Ascending aorta (tissue), 2 donors: ENCODE data around the gene FSCN2. TPM values are rescaled to one million over a fixed set of nuclear protein-coding genes. Genes with fewer than 3 reads are reported as not detected.

Source experiments
- DNase-seq, 2 donors: peaks; one replicate each; pipeline ENCODE4 v3.0.0-alpha.2; 2019; ENCODE audit warnings: low spot score in 2 of 2
- H3K27ac ChIP-seq, 2 donors: fragments of 200-600 bp; sonication (generic); one replicate each; pipeline ENCODE4 v1.5.1; 2016 to 2017; ENCODE audit warnings: mild to moderate bottlenecking in 1 of 2
- H3K27me3 ChIP-seq: fragments of 200-600 bp; sonication (generic); one replicate; pipeline ENCODE4 v1.5.1; 2017
- H3K36me3 ChIP-seq, 2 donors: fragments of 200-600 bp; sonication (generic); one replicate each; pipeline ENCODE4 v1.5.1; 2016
- H3K4me1 ChIP-seq, 2 donors: fragments of 200-600 bp; sonication (generic); one replicate each; pipeline ENCODE4 v1.5.1; 2016 to 2017; ENCODE audit warnings: mild to moderate bottlenecking in 1 of 2
- H3K4me3 ChIP-seq, 2 donors: fragments of 200-600 bp; sonication (generic); one replicate each; pipeline ENCODE4 v1.5.1; 2016 to 2017; ENCODE audit warnings: mild to moderate bottlenecking in 1 of 2
- H3K9me3 ChIP-seq, 2 donors: fragments of 200-600 bp; sonication (generic); one replicate each; pipeline ENCODE4 v1.5.1; 2016
- CTCF ChIP-seq, 3 experiments: fragments of 200-600 bp in 2 of 3; fragments of 450-650 bp in 1 of 3; sonication (generic) in 2 of 3; IDR thresholded peaks; one replicate each; pipeline ENCODE4 v1.5.1; 2016 to 2019; ENCODE audit warnings: antibody characterized with exemption in 3 of 3, mild to moderate bottlenecking in 1 of 3, moderate library complexity in 1 of 3
- intact Hi-C: fragments of 100-400 bp; cut with DNase I; formaldehyde crosslinking; loops from one replicate; pipeline ENCODE4 v1.15.1; 2023
- total RNA-seq: library from RNA; depleted of rRNA; stranded (reverse); fragments of >200 nt; gene quantifications from one replicate; pipeline ENCODE4 v1.1.0, GENCODE V29; 2016

FSCN2 gene
- total RNA-seq, 1 donor from 2014 or later, result not detected

DNA sequence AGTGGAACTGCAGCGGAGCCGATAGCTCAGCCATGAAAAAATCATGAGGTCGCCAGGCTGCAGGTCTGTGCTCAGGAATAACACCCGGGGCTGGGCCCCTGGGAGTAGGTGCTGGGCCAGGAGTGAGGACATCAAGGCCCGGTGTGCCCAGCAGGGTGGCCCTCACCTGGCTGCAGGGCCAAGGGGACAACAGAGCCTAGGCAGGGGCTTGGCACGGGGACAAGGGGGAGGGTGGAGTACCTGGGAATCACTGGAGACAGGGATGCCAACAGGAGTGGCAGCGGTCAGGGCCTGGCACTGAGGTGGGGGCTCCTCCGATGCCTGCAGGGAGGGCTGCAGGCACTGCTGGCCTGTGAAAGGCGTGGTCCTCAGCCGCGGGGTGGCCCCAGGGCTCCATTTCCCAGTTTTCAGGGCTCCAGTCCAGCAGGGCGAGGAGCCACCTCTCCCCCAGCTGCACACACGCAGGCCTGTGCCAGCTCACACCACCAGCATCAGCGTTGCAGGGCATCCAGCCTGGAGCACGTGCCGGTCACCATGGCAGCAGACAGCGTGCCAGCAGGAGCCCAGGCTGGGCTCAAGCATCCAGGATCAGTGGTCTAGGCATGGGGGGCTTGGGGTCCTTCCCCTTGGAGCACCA, 4.7 kb upstream of the FSCN2 start:
- Histone ChIP-seq H3K4me3 (no peak overlapping the region), H3K4me1 (peaks cover 21 to 31% of the 10 kb centered on the region in 2 donors), H3K27me3 (no peaks in the 10 kb centered on the region), H3K9me3 (no peaks in the 10 kb centered on the region), H3K27ac (no peak overlapping the region), H3K36me3 (no peaks in the 10 kb centered on the region)
- DNase-seq, result peak in 1 of 2 donors; percentile 78
- intact Hi-C loops, result no loop called here
- peak in 1 of 3 experiments; percentile 13 for TF ChIP-seq CTCF (IDR thresholded peaks at IDR 0.05)

DNA sequence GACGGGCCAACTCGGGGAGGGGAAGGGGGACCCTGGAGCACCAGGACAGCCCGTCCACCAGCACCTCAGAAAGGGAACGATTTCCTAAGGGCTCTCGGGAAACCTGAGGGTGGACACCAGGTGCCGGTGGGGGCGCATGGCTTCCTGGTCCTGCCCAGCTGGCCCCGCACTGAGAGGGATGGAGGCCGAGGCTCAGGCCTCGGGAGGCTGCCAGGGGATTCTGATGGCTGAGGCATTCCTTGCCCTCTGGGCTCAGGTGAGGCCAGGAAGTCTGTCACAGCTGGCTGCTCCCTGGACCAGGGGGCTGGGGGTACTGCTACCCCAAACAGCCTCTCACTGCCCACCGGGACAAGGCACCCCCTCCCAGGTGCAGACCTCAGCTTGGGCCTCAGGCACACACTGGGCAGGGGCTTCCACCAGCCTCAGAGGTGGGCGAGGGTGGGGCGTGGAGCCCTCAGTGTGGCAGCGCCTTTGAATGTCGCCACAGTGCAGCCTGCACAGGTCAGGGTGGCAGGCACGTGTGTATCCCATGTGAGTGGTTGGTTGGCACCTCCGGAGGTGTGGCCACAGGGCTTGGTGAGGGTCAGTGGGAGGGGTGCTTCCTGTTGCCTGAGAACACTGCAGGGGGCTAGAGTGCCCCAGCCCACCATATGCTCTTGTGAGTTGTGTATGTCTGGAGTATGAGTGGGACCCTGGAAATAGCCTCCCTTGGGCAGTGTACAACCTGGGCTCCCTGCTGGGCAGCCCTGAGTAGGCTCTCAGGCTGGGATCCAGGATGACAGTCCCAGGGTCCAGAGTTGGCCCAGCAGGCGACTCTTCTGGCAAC, 3.9 kb upstream of the FSCN2 start:
- intact Hi-C loops, result no loop called here
- H3K27ac ChIP-seq, result no peak overlapping the region
- H3K27me3 ChIP-seq, result no peaks in the 10 kb centered on the region
- TF ChIP-seq CTCF (IDR thresholded peaks at IDR 0.05), result no peak
- no peaks in the 10 kb centered on the region for H3K36me3 ChIP-seq
- no peak for DNase-seq
- no peaks in the 10 kb centered on the region for H3K9me3 ChIP-seq
- no peak overlapping the region for H3K4me3 ChIP-seq
- peaks cover 17 to 26% of the 10 kb centered on the region in 2 donors for H3K4me1 ChIP-seq

- Histone ChIP-seq H3K27me3 (no peaks in the 10 kb centered on the region), H3K36me3 (no peaks in the 10 kb centered on the region), H3K27ac (no peak overlapping the region), H3K4me3 (no peak overlapping the region), H3K4me1 (peaks cover 11 to 21% of the 10 kb centered on the region in 2 donors), H3K9me3 (no peaks in the 10 kb centered on the region)
- intact Hi-C loops, result no loop called here
- TF ChIP-seq CTCF (IDR thresholded peaks at IDR 0.05), result no peak
- no peak for DNase-seq
Observed at GRCh38 chr17:81524865-81525159, 3.4 kb upstream of the FSCN2 start.

- peak overlapping the region in 1 of 2 donors; percentile 16 for H3K4me3 ChIP-seq
- intact Hi-C loops, result no loop called here
- no peak overlapping the region for H3K27ac ChIP-seq
Observed at GRCh38 chr17:81526662-81527571, 1.3 kb upstream of the FSCN2 start.

GRCh38 chr17:81528384-81528650, 140 bp downstream of the FSCN2 start:
- Histone ChIP-seq H3K27me3 (no peaks in the 10 kb centered on the region), H3K4me3 (no peak overlapping the region), H3K36me3 (no peaks in the 10 kb centered on the region), H3K4me1 (peaks cover 7 to 16% of the 10 kb centered on the region in 2 donors), H3K27ac (no peak overlapping the region), H3K9me3 (no peaks in the 10 kb centered on the region)
- intact Hi-C loops, result no loop called here
- no peak for TF ChIP-seq CTCF (IDR thresholded peaks at IDR 0.05)
- no peak for DNase-seq

More at GRCh38 chr17:81526662-81527571, 1.3 kb upstream of the FSCN2 start:
- no peak for TF ChIP-seq CTCF (IDR thresholded peaks at IDR 0.05)
- Histone ChIP-seq H3K4me1 (peaks cover 11 to 21% of the 10 kb centered on the region in 2 donors), H3K27me3 (no peaks in the 10 kb centered on the region), H3K9me3 (no peaks in the 10 kb centered on the region), H3K36me3 (no peaks in the 10 kb centered on the region)
- DNase-seq, result no peak
